ENCODE data around the gene PCDHGC3. TPM values are rescaled to one million over a fixed set of nuclear protein-coding genes. Genes with fewer than 3 reads are reported as not detected.

PCDHGC3 gene
- total and polyA plus RNA-seq, 2 experiments from 2014 or later, result 12.9 to 13.8 TPM

GRCh38 chr5:141490771-141491170 is 15.0 kb downstream of the PCDHGC3 start:
- no peak for TF ChIP-seq NANOG (IDR thresholded peaks at IDR 0.05; ENCODE audit: borderline replicate concordance)
- peaks cover 50% of the 10 kb centered on the region for H3K4me1 Mint-ChIP-seq
- H3K27me3 Mint-ChIP-seq (ENCODE audit: insufficient read depth, low read depth, poor library complexity), result peaks cover 64% of the 10 kb centered on the region
- H3K4me2 ChIP-seq, result peak overlapping the region; percentile 93
- no peak overlapping the region; the same call in 2 of the 3 replicates for H3K4me3 Mint-ChIP-seq
- peaks cover 3% of the 10 kb centered on the region; the same call in 1 of the 2 replicates for H4K20me1 ChIP-seq (replicated peaks; ENCODE audit: insufficient read depth)
- H3K4me1 ChIP-seq (ENCODE audit: insufficient read depth), result peaks cover 33% of the 10 kb centered on the region
- H2AFZ ChIP-seq, result no peak overlapping the region
- no peaks in the 10 kb centered on the region for H3K79me2 ChIP-seq (replicated peaks; ENCODE audit: insufficient read depth)
- 0 out of 2 replicates have a peak, but pooled peaks cover 10% of the 10 kb centered on the region for H3F3A ChIP-seq (replicated peaks; ENCODE audit: low read depth)
- peaks cover 73% of the 10 kb centered on the region for H3K27me3 ChIP-seq (ENCODE audit: insufficient read depth)
- no peaks in the 10 kb centered on the region for H3K9me3 Mint-ChIP-seq
- H3K4me3 ChIP-seq, result peak overlapping the region; percentile 76; the same call in 1 of the 2 replicates
- no peaks in the 10 kb centered on the region for H3K9me2 ChIP-seq (ENCODE audit: insufficient read depth)
- H3K36me3 Mint-ChIP-seq (ENCODE audit: low read depth), result peaks cover 17% of the 10 kb centered on the region
- DNase-seq (ENCODE audit: low spot score) (no peak), ATAC-seq (no peak)
- H3K36me3 ChIP-seq (ENCODE audit: insufficient read depth), result no peaks in the 10 kb centered on the region
- no peak overlapping the region for H3K27ac Mint-ChIP-seq
- no peak overlapping the region for H3K27ac ChIP-seq (ENCODE audit: low read depth)

DNA sequence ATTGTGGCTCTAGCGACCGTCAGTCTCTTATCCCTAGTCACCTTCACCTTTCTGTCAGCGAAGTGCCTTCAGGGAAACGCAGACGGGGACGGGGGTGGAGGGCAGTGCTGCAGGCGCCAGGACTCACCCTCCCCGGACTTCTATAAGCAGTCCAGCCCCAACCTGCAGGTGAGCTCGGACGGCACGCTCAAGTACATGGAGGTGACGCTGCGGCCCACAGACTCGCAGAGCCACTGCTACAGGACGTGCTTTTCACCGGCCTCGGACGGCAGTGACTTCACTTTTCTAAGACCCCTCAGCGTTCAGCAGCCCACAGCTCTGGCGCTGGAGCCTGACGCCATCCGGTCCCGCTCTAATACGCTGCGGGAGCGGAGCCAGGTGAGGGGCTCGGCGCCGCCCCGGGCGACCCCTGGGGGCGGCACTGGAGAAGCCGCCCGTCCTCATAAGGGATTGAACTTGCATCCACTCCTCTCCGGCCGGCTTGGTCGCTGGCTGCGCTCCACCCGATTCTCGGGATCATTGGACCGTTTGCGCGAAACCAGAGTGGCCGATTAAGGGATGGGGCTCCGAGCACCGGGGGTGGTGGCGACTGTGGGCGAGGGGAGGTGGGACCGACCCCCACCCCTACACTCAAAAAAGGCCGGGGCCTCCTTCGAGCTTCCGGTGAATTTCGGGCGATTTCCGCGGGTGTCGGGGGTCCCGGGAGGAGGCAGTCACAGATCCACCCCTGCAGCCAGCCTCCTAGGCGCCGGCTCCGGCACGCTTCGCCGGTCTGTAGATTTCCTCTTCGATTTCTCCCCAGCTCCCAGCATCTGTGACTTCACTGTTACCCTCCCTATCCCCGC is 15.8 kb downstream of the PCDHGC3 start:
- H3F3A ChIP-seq (replicated peaks; ENCODE audit: low read depth), result 0 out of 2 replicates have a peak, but pooled peaks cover 10% of the 10 kb centered on the region
- H3K9me3 Mint-ChIP-seq, result no peaks in the 10 kb centered on the region
- H3K27ac ChIP-seq (ENCODE audit: low read depth), result no peak overlapping the region
- peak; percentile 47 for ATAC-seq
- H3K36me3 Mint-ChIP-seq (ENCODE audit: low read depth), result peaks cover 15% of the 10 kb centered on the region
- H4K20me1 ChIP-seq (replicated peaks; ENCODE audit: insufficient read depth), result peaks cover 3% of the 10 kb centered on the region; the same call in 1 of the 2 replicates
- H3K9me2 ChIP-seq (ENCODE audit: insufficient read depth), result no peaks in the 10 kb centered on the region
- peak overlapping the region; percentile 77 for H3K4me3 Mint-ChIP-seq
- no peaks in the 10 kb centered on the region for H3K79me2 ChIP-seq (replicated peaks; ENCODE audit: insufficient read depth)
- peaks cover 60% of the 10 kb centered on the region for H3K27me3 Mint-ChIP-seq (ENCODE audit: insufficient read depth, low read depth, poor library complexity)
- peak overlapping the region; percentile 76 for H3K4me3 ChIP-seq
- DNase-seq (ENCODE audit: low spot score), result peak; percentile 75
- no peaks in the 10 kb centered on the region for H3K36me3 ChIP-seq (ENCODE audit: insufficient read depth)
- peaks cover 41% of the 10 kb centered on the region for H3K4me1 ChIP-seq (ENCODE audit: insufficient read depth)
- H3K4me1 Mint-ChIP-seq, result peaks cover 58% of the 10 kb centered on the region
- peak overlapping the region; percentile 93 for H3K4me2 ChIP-seq
- H3K27ac Mint-ChIP-seq, result no peak overlapping the region
- peak overlapping the region; percentile 59 for H2AFZ ChIP-seq
- peaks cover 65% of the 10 kb centered on the region for H3K27me3 ChIP-seq (ENCODE audit: insufficient read depth)
- peak; percentile 35 for TF ChIP-seq EZH2phosphoT487 (IDR thresholded peaks at IDR 0.05; ENCODE audit: unreplicated experiment)
- peak; percentile 64 for TF ChIP-seq EZH2 (IDR thresholded peaks at IDR 0.05; ENCODE audit: low read depth, unreplicated experiment)
- TF ChIP-seq ZNF114 (CRISPR knock-in tag; IDR thresholded peaks at IDR 0.05), result no peak
- TF ChIP-seq JUNB (IDR thresholded peaks at IDR 0.05; ENCODE audit: unreplicated experiment), result no peak
- TF ChIP-seq, protein P1, sequence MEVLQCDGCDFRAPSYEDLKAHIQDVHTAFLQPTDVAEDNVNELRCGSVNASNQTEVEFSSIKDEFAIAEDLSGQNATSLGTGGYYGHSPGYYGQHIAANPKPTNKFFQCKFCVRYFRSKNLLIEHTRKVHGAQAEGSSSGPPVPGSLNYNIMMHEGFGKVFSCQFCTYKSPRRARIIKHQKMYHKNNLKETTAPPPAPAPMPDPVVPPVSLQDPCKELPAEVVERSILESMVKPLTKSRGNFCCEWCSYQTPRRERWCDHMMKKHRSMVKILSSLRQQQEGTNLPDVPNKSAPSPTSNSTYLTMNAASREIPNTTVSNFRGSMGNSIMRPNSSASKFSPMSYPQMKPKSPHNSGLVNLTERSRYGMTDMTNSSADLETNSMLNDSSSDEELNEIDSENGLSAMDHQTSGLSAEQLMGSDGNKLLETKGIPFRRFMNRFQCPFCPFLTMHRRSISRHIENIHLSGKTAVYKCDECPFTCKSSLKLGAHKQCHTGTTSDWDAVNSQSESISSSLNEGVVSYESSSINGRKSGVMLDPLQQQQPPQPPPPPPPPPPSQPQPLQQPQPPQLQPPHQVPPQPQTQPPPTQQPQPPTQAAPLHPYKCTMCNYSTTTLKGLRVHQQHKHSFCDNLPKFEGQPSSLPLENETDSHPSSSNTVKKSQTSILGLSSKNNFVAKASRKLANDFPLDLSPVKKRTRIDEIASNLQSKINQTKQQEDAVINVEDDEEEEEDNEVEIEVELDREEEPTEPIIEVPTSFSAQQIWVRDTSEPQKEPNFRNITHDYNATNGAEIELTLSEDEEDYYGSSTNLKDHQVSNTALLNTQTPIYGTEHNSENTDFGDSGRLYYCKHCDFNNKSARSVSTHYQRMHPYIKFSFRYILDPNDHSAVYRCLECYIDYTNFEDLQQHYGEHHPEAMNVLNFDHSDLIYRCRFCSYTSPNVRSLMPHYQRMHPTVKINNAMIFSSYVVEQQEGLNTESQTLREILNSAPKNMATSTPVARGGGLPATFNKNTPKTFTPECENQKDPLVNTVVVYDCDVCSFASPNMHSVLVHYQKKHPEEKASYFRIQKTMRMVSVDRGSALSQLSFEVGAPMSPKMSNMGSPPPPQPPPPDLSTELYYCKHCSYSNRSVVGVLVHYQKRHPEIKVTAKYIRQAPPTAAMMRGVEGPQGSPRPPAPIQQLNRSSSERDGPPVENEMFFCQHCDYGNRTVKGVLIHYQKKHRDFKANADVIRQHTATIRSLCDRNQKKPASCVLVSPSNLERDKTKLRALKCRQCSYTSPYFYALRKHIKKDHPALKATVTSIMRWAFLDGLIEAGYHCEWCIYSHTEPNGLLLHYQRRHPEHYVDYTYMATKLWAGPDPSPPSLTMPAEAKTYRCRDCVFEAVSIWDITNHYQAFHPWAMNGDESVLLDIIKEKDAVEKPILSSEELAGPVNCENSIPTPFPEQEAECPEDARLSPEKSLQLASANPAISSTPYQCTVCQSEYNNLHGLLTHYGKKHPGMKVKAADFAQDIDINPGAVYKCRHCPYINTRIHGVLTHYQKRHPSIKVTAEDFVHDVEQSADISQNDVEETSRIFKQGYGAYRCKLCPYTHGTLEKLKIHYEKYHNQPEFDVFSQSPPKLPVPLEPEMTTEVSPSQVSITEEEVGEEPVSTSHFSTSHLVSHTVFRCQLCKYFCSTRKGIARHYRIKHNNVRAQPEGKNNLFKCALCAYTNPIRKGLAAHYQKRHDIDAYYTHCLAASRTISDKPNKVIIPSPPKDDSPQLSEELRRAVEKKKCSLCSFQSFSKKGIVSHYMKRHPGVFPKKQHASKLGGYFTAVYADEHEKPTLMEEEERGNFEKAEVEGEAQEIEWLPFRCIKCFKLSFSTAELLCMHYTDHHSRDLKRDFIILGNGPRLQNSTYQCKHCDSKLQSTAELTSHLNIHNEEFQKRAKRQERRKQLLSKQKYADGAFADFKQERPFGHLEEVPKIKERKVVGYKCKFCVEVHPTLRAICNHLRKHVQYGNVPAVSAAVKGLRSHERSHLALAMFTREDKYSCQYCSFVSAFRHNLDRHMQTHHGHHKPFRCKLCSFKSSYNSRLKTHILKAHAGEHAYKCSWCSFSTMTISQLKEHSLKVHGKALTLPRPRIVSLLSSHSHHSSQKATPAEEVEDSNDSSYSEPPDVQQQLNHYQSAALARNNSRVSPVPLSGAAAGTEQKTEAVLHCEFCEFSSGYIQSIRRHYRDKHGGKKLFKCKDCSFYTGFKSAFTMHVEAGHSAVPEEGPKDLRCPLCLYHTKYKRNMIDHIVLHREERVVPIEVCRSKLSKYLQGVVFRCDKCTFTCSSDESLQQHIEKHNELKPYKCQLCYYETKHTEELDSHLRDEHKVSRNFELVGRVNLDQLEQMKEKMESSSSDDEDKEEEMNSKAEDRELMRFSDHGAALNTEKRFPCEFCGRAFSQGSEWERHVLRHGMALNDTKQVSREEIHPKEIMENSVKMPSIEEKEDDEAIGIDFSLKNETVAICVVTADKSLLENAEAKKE (CRISPR knock-in tag; IDR thresholded peaks at IDR 0.05), result no peak
- no peak for TF ChIP-seq STAT1 (IDR thresholded peaks at IDR 0.05; ENCODE audit: unreplicated experiment)
- no peak for TF ChIP-seq REST (IDR thresholded peaks at IDR 0.05; ENCODE audit: unreplicated experiment)
